ENCODE measurements around the gene OTOG. TPM values are rescaled to one million over a fixed set of nuclear protein-coding genes. Genes with fewer than 3 reads are reported as not detected.

OTOG gene
- total RNA-seq, 1 donor = not detected

- no peak for DNase-seq (ENCODE audit: low read depth)
- TF ChIP-seq CTCF (IDR thresholded peaks at IDR 0.05; ENCODE audit: insufficient read depth, low read length) = no peak
- H3K4me3 ChIP-seq (ENCODE audit: low read depth, low read length) = no peak overlapping the region
Observed at GRCh38 chr11:17581036-17581731, 34.1 kb downstream of the OTOG start.

- no peak for DNase-seq (ENCODE audit: low read depth)
- no peak for TF ChIP-seq CTCF (IDR thresholded peaks at IDR 0.05; ENCODE audit: insufficient read depth, low read length)
Observed at GRCh38 chr11:17581732-17582053, 34.6 kb downstream of the OTOG start.

GRCh38 chr11:17585911-17586695 lies 39.0 kb downstream of the OTOG start:
- H3K4me3 ChIP-seq (ENCODE audit: low read depth, low read length) = no peak overlapping the region
- no peak for TF ChIP-seq CTCF (IDR thresholded peaks at IDR 0.05; ENCODE audit: insufficient read depth, low read length)
- no peak for DNase-seq (ENCODE audit: low read depth)

More at GRCh38 chr11:17581732-17582053, 34.6 kb downstream of the OTOG start:
- H3K4me3 ChIP-seq (ENCODE audit: low read depth, low read length) = no peak overlapping the region

GRCh38 chr11:17588166-17588565 lies 41.1 kb downstream of the OTOG start:
- TF ChIP-seq CTCF (IDR thresholded peaks at IDR 0.05; ENCODE audit: insufficient read depth, low read length) = no peak
- no peak overlapping the region for H3K4me3 ChIP-seq (ENCODE audit: low read depth, low read length)
- no peak for DNase-seq (ENCODE audit: low read depth)

GRCh38 chr11:17588721-17589120 lies 41.7 kb downstream of the OTOG start:
- TF ChIP-seq CTCF (IDR thresholded peaks at IDR 0.05; ENCODE audit: insufficient read depth, low read length) = no peak
- H3K4me3 ChIP-seq (ENCODE audit: low read depth, low read length) = no peak overlapping the region
- no peak for DNase-seq (ENCODE audit: low read depth)

- no peak for TF ChIP-seq CTCF (IDR thresholded peaks at IDR 0.05; ENCODE audit: insufficient read depth, low read length)
- H3K4me3 ChIP-seq (ENCODE audit: low read depth, low read length) = no peak overlapping the region
- DNase-seq (ENCODE audit: low read depth) = no peak
Observed at GRCh38 chr11:17590463-17590862, 43.4 kb downstream of the OTOG start.
